GM21390 (cell line): ENCODE measurements around the gene IL36RN.
"Not testable (repeated sequence)": the region's sequence is repeated elsewhere in the genome, so short reads cannot be mapped to it uniquely, and the experiment has no call there.

Experiments
- ATAC-seq: cut with Tn5 transposase; IDR thresholded peaks from one replicate; pipeline ENCODE4 v1.9.1; 2021; ENCODE audit not compliant: unreplicated experiment

IL36RN gene

DNA sequence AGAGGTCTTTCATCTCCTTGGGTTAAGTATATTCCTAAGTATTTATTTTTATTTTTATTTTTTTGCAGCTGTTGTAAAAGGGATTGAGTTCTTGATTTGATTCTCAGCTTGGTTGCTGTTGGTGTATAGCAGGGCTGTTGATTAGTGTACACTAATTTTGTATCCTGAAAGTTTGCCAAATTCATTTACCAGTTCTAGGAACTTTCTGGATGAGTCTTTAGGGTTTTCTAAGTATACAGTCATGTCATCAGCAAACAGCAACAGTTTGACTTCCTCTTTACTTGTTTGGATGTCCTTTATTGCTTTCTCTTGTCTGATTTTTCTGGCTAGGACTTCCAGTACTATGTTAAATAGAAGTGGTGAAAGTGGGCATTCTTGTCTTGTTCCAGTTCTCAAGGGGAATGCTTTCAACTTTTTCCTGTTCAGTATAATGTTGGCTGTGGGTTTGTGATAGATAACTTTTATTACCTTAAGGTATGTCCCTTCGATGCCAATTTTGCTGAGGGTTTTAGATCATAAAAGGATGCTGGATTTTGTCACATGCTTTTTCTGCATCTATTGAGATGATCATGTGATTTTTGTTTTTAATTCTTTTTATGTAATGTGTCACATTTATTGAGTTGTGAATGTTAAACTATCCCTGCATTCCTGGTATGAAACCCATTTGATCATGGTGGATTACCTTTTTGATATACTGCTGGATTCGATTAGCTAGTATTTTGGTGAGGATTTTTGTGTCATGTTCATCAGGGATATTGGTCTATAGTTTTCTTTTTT is 38.0 kb downstream of the IL36RN start:
- not testable (repeated sequence) for ATAC-seq

DNA sequence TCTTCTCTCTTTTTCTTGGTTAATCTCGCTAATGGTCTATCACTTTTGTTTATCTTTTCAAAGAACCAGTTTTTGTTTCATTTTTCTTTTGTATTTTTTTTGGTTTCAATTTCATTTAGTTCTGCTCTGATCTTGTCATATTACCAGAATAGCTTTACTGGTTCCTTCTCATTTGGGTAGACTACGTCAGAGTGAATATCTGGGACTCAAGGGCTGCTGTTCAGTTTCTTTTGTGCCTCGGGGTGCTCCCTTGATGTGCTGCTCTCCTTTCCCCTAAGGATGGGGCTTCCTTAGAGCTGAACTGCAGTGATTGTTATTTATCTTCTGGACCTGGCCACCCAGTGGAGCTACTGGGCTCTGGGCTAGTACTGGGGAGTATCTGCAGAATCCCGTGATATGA is 39.0 kb downstream of the IL36RN start:
- ATAC-seq: peak; percentile 63

DNA sequence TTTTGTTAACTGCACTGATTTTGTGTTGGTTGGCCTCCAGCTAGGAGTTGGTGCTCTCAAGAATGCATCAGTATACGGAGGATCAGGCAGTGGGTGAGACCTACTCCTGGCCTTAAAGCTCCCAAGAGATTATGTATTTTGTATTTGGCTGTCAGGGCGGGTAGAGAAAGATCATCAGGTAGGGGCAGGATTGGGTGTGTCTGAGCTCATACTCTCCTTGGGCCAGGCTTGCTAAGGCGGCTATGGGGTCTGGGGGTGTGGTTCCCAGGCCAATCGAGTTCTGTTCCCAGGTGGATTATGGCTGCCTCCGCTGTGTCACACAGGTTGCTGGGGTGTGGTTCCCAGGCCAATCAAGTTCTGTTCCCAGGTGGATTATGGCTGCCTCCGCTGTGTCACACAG is 39.5 kb downstream of the IL36RN start:
- no peak for ATAC-seq

DNA sequence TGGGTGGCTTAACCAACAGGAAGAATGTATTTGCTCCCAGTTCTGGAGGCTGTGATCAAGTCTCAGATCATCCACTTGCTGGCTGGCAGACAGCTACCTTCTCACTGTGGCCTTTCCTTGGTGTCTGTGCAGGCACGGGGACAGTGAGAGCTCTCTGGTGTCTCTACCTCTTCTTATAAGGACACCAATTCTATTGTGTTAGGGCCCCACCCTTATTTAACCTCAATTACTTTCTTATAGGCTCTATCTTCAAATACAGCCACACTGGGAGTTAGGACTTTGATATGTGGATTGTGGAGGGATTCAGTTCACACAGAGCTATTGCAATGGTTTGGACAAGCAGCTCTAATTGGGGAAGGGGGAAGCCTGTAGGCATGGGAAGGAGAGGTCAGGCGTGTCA is 43.1 kb downstream of the IL36RN start:
- no peak for ATAC-seq

DNA sequence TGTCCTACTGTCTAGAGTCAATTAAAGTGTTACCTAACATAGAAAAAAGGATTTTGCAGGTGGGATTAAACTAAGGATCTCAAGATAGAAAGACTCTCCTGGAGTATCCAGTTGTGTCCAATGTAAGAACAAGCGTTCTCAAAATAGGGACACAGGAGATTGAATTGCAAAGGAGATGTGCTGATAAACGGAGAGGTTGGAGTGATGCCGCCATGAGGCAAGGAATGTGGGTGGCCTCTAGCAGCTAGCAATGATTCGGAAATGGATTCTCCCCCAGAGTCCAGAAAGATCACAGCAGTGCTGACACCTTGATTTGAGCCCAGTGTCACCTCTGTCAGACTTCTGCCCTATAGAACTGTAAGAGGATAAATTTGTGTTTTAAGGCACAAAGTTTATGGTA is 44.3 kb downstream of the IL36RN start:
- no peak for ATAC-seq

DNA sequence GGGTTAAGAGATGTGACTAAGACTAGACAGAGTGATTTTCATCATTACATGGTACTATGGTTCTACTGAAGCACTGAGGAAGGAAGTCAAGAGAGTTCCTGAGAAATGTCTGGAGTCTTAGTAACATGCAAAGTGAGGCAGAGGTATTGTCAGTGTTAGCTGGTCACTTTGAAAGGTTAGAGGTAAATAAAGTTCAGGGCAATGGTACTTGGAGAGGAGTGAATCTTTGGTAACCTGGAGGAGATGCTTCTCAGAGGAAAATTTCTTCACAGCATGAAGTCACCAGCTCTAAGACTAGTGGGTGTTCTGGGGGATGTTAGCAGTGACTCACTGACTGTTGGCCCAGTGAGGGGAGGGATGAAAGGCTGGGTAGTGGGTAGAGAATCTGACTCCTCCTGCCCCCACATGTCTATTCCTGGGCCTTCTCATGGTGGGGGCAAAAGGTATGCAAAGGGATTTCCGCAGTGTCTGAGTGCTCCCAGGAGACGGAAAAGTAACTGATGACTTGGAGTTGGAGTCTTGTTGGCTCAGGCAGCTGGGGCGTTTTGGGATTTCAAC is 45.1 kb downstream of the IL36RN start:
- no peak for ATAC-seq

DNA sequence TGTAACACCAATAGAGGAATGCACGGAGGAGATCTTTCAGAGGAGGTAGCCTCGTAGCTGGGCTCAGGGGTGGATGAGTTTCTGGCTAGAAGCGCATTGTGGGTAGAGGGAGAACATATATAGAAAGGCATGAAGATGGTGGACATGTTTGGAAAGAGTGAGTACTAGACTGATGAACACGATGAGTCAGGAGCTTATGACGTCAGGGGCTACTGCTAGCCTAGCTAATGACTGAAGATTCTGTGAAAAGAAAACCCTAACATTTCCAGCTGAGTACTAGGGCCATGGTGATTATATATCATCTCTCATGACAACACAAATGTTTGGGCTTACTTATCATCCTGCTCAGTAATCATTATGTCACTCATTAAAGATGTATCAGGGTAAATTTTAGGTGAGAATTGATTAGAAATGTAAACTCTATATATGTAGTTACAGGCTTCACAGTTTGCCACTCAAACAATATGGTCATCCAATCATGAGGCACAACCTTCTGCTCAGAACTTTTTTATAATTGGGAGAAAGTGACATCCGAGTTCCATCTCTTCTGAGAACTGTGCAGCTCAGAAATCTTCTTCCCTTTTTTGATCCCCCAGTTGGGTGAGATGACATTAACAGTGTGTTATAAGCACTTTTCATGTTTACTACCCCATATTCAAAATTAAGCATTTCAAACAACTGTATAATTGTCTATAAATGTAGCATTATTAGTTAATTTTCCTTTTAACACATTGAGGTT is 46.2 kb downstream of the IL36RN start:
- no peak for ATAC-seq

DNA sequence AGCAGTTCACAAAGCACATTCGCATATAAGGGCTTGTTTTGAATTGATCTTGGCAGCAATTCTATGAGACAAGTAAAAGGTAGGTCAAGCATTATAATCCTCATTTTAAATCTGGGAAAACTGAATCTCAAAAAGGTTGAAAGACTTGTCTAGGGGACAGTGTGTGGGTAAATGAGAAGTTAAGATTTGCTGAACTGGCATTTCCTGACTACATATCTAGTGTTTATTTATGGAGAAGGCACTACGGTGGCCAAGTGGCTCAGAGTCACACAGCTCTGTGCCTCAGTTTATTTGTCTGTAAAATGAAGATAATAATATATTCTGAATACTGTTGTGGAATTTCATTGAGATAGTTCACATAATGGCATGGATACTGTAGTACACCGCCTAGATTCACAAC is 52.1 kb downstream of the IL36RN start:
- no peak for ATAC-seq

DNA sequence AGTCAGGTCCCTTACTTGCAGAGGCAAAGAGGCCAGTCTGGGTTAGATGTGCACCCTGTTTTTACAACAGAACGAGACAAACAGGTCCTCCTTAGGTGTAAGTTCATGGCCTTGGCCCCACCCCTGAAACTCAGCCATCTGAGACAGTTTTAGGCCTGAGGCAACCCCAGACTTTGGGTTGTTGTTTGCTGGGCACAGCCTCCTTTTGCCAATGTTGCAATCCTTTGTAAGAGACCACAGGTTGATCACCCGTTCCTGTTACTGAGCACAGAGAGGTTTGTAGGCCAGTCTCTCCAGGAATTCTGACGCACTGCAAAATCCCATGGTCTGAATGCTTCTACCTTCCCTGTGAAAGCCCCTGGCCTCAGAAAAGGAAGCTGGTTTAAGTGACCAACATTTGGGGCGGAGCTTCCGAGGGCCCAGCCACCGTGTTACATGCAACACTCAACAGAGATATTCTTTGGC is 52.9 kb downstream of the IL36RN start:
- no peak for ATAC-seq

DNA sequence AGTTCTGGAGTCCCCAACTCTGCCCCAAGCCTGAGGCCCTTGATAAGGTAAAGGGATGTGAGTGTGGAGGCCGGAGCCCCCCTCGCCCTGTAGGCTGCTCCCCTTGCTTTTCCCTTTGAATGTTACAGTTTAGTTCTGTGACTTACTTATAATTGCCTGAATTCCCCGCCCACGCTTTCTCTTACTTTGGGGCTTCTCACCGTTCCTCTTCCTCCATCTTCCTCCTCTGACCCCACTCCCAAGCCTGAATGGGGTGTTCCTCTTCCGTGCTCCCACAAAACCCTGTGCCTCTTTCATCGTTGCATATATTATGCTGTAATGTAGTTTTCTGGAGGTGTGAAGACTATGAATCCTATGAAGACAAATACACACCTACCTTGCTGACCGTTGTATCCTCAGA is 53.4 kb downstream of the IL36RN start:
- no peak for ATAC-seq

DNA sequence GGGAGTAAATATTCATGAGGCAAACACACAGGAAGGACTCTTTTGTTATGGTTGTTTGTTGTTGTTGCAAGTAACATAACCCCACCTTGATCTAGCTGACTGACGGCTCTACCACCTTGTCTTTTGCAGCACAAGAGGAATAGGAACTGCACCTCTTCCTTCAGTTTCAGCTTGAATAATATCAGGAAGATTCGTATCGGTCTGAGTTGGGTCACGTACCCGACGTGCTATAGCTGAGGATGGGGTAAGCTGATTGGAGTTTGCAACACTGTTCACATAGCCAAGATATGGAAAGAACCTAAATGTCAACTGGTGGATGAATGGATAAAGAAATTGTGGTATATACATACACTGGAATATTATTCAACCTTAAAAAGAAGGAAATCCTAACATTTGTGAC is 53.9 kb downstream of the IL36RN start:
- no peak for ATAC-seq

DNA sequence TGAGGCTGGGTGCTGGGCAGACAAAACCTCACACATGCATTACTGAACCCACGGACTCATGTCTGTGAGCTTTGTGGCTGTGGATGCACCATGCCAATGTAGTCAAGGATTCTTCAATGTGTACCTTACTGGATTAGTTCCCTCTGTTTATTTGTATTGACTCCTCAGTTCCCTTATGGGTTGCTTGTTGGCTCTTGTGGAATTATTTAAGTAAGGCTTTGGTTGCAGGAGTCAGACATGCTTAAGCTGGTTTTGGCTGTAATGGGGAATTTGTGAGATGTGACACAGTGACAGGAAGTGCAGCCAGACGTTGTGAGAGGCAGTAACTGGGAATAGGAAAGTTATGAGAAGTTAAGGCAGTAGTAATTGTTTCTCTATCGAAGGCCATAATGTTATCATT is 54.8 kb downstream of the IL36RN start:
- ATAC-seq: no peak
